H1 (cell line): ENCODE results near the gene AP2A1. TPM values are rescaled to one million over a fixed set of nuclear protein-coding genes. Genes with fewer than 3 reads are reported as not detected.
A peak's percentile ranks its signal among the peaks of the same experiment; 100 is the strongest.

Experiments
- CTCF ChIA-PET: fragments of 300-600 bp; sonication (Branson Sonifier 250); formaldehyde crosslinking; loops from one replicate; lab custom pipeline; 2021; ENCODE audit not compliant: partially characterized antibody; lab: Charles Lee
- POLR2A ChIA-PET: fragments of 300-600 bp; sonication (Branson Sonifier 250); formaldehyde crosslinking; loops from one replicate; lab custom pipeline; 2021; ENCODE audit warnings: inconsistent platforms; ENCODE audit not compliant: partially characterized antibody; lab: Charles Lee
- DNase-seq, 2 experiments: peaks; one replicate each; pipeline versions ENCODE4 v3.0.0 to v3.0.0-alpha.2; 2010 to 2022; ENCODE audit warnings: low spot score in 2 of 2, low read depth in 1 of 2, mixed read lengths in 1 of 2
- FAIRE-seq: peaks from 2 replicates; lab custom pipeline; 2011; peaks lifted over from hg19 to GRCh38; lab: Jason Lieb, UNC
- H2AFZ ChIP-seq: 2 replicates; pipeline ENCODE4 v1.8.1; 2012; ENCODE audit warnings: low read length, inconsistent platforms
- H2AK5ac ChIP-seq: 2 replicates; pipeline ENCODE4 v1.6.1; 2013; ENCODE audit warnings: low read depth, low read length
- H2BK120ac ChIP-seq: replicated peaks from 2 replicates; pipeline ENCODE3; 2013; ENCODE audit warnings: low read depth, low read length, inconsistent platforms
- H2BK12ac ChIP-seq: 2 replicates; pipeline ENCODE4 v1.6.1; 2013; ENCODE audit warnings: low read depth, low read length
- H2BK15ac ChIP-seq: 2 replicates; pipeline ENCODE4 v1.6.1; 2013; ENCODE audit warnings: low read length
- H2BK20ac ChIP-seq: 2 replicates; pipeline ENCODE4 v1.6.1; 2013; ENCODE audit warnings: low read length
- H2BK5ac ChIP-seq: 2 replicates; pipeline ENCODE4 v1.6.1; 2013; ENCODE audit warnings: low read depth, low read length
- H3K14ac ChIP-seq: 2 replicates; pipeline ENCODE4 v1.6.1; 2013; ENCODE audit warnings: inconsistent platforms; ENCODE audit not compliant: insufficient read length
- H3K18ac ChIP-seq: 2 replicates; pipeline ENCODE4 v1.6.1; 2013; ENCODE audit warnings: low read length; ENCODE audit errors: extremely low read depth
- H3K23ac ChIP-seq: 2 replicates; pipeline ENCODE4 v1.6.1; 2013; ENCODE audit warnings: inconsistent platforms; ENCODE audit not compliant: insufficient read length
- H3K23me2 ChIP-seq: 2 replicates; pipeline ENCODE4 v1.6.1; 2013; ENCODE audit warnings: low read depth, low read length
- H3K27ac ChIP-seq: 2 replicates; pipeline ENCODE4 v1.6.1; 2011; ENCODE audit warnings: low read depth, low read length, inconsistent platforms
- H3K27me3 ChIP-seq, 4 experiments: replicated peaks in 1 of 4; 1 replicate in 1 of 4; 2 replicates in 3 of 4; pipeline versions ENCODE4 v1.6.1 to v1.8.1; 2011 to 2013; ENCODE audit warnings: low read length in 3 of 4, mild to moderate bottlenecking in 3 of 4, inconsistent platforms in 2 of 4, mixed read lengths in 2 of 4, moderate library complexity in 1 of 4; ENCODE audit not compliant: control insufficient read depth in 3 of 4, insufficient read depth in 3 of 4; ENCODE audit errors: extremely low read depth in 1 of 4
- H3K36me3 ChIP-seq, 4 experiments: 2 replicates each; pipeline versions ENCODE4 v1.6.1 to v1.8.1; 2011 to 2013; ENCODE audit warnings: mild to moderate bottlenecking in 4 of 4, low read length in 3 of 4, moderate library complexity in 2 of 4, control low read depth in 1 of 4, inconsistent platforms in 1 of 4; ENCODE audit not compliant: insufficient read depth in 4 of 4, control insufficient read depth in 2 of 4
- H3K4ac ChIP-seq: replicated peaks from 2 replicates; pipeline ENCODE3; 2013; ENCODE audit warnings: low read length, low read depth, mixed read lengths, inconsistent platforms; ENCODE audit not compliant: insufficient read length
- H3K4me1 ChIP-seq, 4 experiments: replicated peaks in 1 of 4; 1 replicate in 1 of 4; 2 replicates in 3 of 4; pipeline versions ENCODE4 v1.6.1 to v1.8.1; 2011 to 2013; ENCODE audit warnings: low read length in 3 of 4, inconsistent platforms in 2 of 4, mixed read lengths in 1 of 4; ENCODE audit not compliant: insufficient read depth in 4 of 4, control insufficient read depth in 3 of 4
- H3K4me2 ChIP-seq, 2 experiments: 2 replicates each; pipeline versions ENCODE4 v1.6.1 to v1.8.1; 2011 to 2013; ENCODE audit warnings: low read depth in 2 of 2, low read length in 2 of 2, control low read depth in 1 of 2, inconsistent platforms in 1 of 2, mild to moderate bottlenecking in 1 of 2; ENCODE audit not compliant: insufficient read depth in 1 of 2
- H3K4me3 ChIP-seq, 4 experiments: fragments of 200-600, 300-600 bp in 1 of 4; sonication (generic), shearing (Covaris generic), sonication (Bioruptor Twin) in 1 of 4; 2 replicates each; pipeline versions ENCODE4 v1.5.1 to v1.8.1; 2011 to 2016; ENCODE audit warnings: low read length in 4 of 4, low read depth in 3 of 4, control low read depth in 2 of 4, inconsistent platforms in 2 of 4, mild to moderate bottlenecking in 2 of 4, mixed read lengths in 1 of 4, moderate library complexity in 1 of 4; ENCODE audit not compliant: insufficient read depth in 2 of 4; ENCODE audit errors: extremely low read depth in 1 of 4
- H3K56ac ChIP-seq: replicated peaks from 2 replicates; pipeline ENCODE3; 2013; ENCODE audit warnings: low read depth, mild to moderate bottlenecking, mixed read lengths, low read length, inconsistent platforms; ENCODE audit not compliant: insufficient read length
- H3K79me1 ChIP-seq: 2 replicates; pipeline ENCODE4 v1.6.1; 2013; ENCODE audit warnings: low read depth, low read length, control low read depth
- H3K79me2 ChIP-seq, 2 experiments: 2 replicates each; pipeline versions ENCODE4 v1.6.1 to v1.8.1; 2012 to 2013; ENCODE audit warnings: low read length in 2 of 2, mild to moderate bottlenecking in 2 of 2, inconsistent platforms in 1 of 2; ENCODE audit not compliant: insufficient read depth in 2 of 2, control insufficient read depth in 1 of 2
- H3K9ac ChIP-seq, 4 experiments: replicated peaks in 1 of 4; 1 replicate in 1 of 4; 2 replicates in 3 of 4; pipeline versions ENCODE4 v1.6.1 to v1.8.1; 2011 to 2013; ENCODE audit warnings: low read depth in 3 of 4, low read length in 3 of 4, control low read depth in 2 of 4, mild to moderate bottlenecking in 2 of 4, moderate library complexity in 2 of 4, inconsistent platforms in 1 of 4; ENCODE audit errors: extremely low read depth in 1 of 4
- H3K9me3 ChIP-seq, 2 experiments: 2 replicates each; pipeline versions ENCODE4 v1.6.1 to v1.8.1; 2012 to 2013; ENCODE audit warnings: mild to moderate bottlenecking in 2 of 2, moderate library complexity in 2 of 2, control low read depth in 1 of 2, inconsistent platforms in 1 of 2, low read depth in 1 of 2, low read length in 1 of 2, mixed read lengths in 1 of 2; ENCODE audit not compliant: insufficient read depth in 2 of 2
- H4K20me1 ChIP-seq, 2 experiments: replicated peaks in 1 of 2; 2 replicates each; pipeline versions ENCODE3 to v1.8.1; 2011 to 2013; ENCODE audit warnings: inconsistent platforms in 2 of 2, low read length in 2 of 2, mild to moderate bottlenecking in 1 of 2; ENCODE audit not compliant: insufficient read depth in 2 of 2, control insufficient read depth in 1 of 2
- H4K5ac ChIP-seq: 2 replicates; pipeline ENCODE4 v1.6.1; 2013; ENCODE audit warnings: low read length, low read depth, mixed read lengths, inconsistent platforms; ENCODE audit not compliant: insufficient read length
- H4K8ac ChIP-seq: 2 replicates; pipeline ENCODE4 v1.8.0; 2013; ENCODE audit warnings: mild to moderate bottlenecking, moderate library complexity, low read length, inconsistent platforms; ENCODE audit not compliant: insufficient read depth; ENCODE audit errors: extremely low read depth
- H4K91ac ChIP-seq: replicated peaks from 2 replicates; pipeline ENCODE3; 2013; ENCODE audit warnings: low read length, mixed read lengths, inconsistent platforms; ENCODE audit not compliant: insufficient read length
- KDM1A ChIP-seq: fragments of 200-600, 300-600 bp; sonication (generic); IDR thresholded peaks from 2 replicates; pipeline ENCODE4 v1.7.1; 2016; ENCODE audit warnings: mild to moderate bottlenecking, low read length, borderline replicate concordance
- NRF1 ChIP-seq: IDR thresholded peaks from 2 replicates; pipeline ENCODE4 v1.6.1; 2011; ENCODE audit warnings: mild to moderate bottlenecking, low read depth, low read length, improper control_type of control experiment
- TCF12 ChIP-seq: IDR thresholded peaks from 2 replicates; pipeline ENCODE4 v1.6.1; 2011; ENCODE audit warnings: low read depth, mild to moderate bottlenecking, low read length
- WGBS, 2 experiments: shearing (Covaris generic) in 1 of 2; methylation state at CpG; one replicate each; pipeline versions ENCODE4 v1.1.6 to v1.1.7; 2013 to 2015; ENCODE audit warnings: low lambda C conversion rate in 2 of 2, mixed read lengths in 2 of 2, inconsistent platforms in 1 of 2, low coverage in 1 of 2, missing lambda C conversion rate in 1 of 2; ENCODE audit not compliant: insufficient replicate concordance in 2 of 2, insufficient coverage in 1 of 2, insufficient read length in 1 of 2; ENCODE audit errors: extremely low coverage in 1 of 2, missing lambda C conversion rate in 1 of 2; 5-methylcytosine and 5-hydroxymethylcytosine counted together
- polyA plus RNA-seq, 7 experiments: library from polyadenylated mRNA; depleted of rRNA in 3 of 7; stranded (reverse) in 5 of 7; unstranded in 2 of 7; fragments of >200 nt in 5 of 7; fragments of 200-250 nt in 2 of 7; gene quantifications; 1 replicate in 5 of 7; 2 replicates in 1 of 7; 4 replicates in 1 of 7; pipeline versions ENCODE4 v1.2.1 to v1.2.3, GENCODE V29; 2011 to 2013; ENCODE audit warnings: missing spikeins in 2 of 7, mixed read lengths in 2 of 7
- total RNA-seq: library from RNA; stranded (reverse); fragmentation: NEBNext Ultra II Directional; extraction: Animal tissue kit (Norgen Biotek cat#: 25700); gene quantifications from 2 replicates; pipeline ENCODE4 v1.2.1, GENCODE V29; 2021

The AP2A1 gene
- total and polyA plus RNA-seq, 2 of the 8 experiments (the other 6 are each of a cell fraction or from before 2014, with no cell fraction given) = 105 to 106 TPM

DNA sequence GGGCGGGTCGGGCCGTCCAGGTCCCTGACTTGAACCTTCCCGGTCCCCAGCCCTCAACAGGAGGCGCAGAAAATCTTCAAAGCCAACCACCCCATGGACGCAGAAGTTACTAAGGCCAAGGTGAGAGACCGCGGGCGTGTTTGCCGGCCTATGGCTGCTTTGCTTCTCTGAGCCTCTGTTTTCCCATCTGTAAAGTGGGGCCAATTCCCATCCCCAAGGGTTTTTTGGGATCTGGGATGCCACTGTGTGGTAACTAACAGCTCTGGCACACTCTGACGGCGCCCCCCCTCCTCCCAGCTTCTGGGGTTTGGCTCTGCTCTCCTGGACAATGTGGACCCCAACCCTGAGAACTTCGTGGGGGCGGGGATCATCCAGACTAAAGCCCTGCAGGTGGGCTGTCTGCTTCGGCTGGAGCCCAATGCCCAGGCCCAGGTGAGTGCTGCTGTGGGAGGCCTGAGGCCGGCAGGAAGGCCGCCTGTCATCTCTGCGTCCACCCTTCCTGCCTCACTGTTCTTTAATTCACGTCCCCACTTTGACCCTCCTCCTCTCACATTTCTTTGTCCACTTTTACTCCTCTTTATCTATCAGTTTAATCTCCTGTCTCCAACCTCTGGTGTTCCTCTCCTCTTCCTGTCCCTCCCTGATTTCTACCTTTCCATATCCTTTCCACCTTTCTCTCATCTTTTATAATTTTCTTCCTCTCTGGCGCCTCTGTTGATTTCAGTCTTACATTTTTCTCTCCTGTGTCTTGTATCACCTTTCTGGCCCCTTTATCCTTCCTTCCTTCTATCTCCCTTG, 39.2 kb downstream of the AP2A1 start:
- ChIA-PET CTCF (interaction anchor here (0.8 to 2.6 kb wide), 14 partner anchors 10 to 259 kb away, joined by 3 to 19 read pairs (median 4); partner anchors contain the start of genes AP2A1 and CPT1C), POLR2A (interaction anchor here (0.8 to 2.2 kb wide), 15 partner anchors 13 to 167 kb away, joined by 3 to 10 read pairs (median 4); partner anchors contain the start of genes ADM5, AP2A1, CPT1C and PRMT1)
- H2AFZ ChIP-seq = no peak overlapping the region
- H4K91ac ChIP-seq = no peak overlapping the region
- H4K5ac ChIP-seq = no peak overlapping the region
- no peak overlapping the region for H3K4me3 ChIP-seq
- H3K4me2 ChIP-seq = no peak overlapping the region
- H3K27me3 ChIP-seq = no peaks in the 10 kb centered on the region
- no peak overlapping the region for H2BK120ac ChIP-seq
- H3K4me1 ChIP-seq = peaks cover 4 to 27% (median 17%) of the 10 kb centered on the region in 4 experiments
- H3K79me1 ChIP-seq = no peaks in the 10 kb centered on the region; the same call in 1 of the 2 replicates
- H3K23me2 ChIP-seq = peaks cover 4% of the 10 kb centered on the region; the same call in 1 of the 2 replicates
- H3K79me2 ChIP-seq = no peaks in the 10 kb centered on the region
- H2BK15ac ChIP-seq = no peak overlapping the region
- H3K18ac ChIP-seq = no peak overlapping the region
- H3K27ac ChIP-seq = no peak overlapping the region
- no peak overlapping the region for H3K23ac ChIP-seq
- peaks cover 2 to 12% (median 5%) of the 10 kb centered on the region in 4 experiments; a peak in 6 of 8 replicates for H3K36me3 ChIP-seq
- H4K20me1 ChIP-seq = peaks cover 0 to 11% of the 10 kb centered on the region in 2 experiments
- H3K4ac ChIP-seq = no peak overlapping the region
- no peak overlapping the region for H2BK5ac ChIP-seq
- 90% methylated on average over 14 of the region's 20 CpGs; no CpG with 5 or more reads in 1 of the 2 experiments for WGBS, 2 experiments
- H3K9me3 ChIP-seq = no peaks in the 10 kb centered on the region
- H2AK5ac ChIP-seq = no peak overlapping the region
- no peak overlapping the region for H2BK20ac ChIP-seq
- H3K14ac ChIP-seq = no peak overlapping the region
- H3K56ac ChIP-seq = no peak overlapping the region
- no peak overlapping the region for H2BK12ac ChIP-seq
- peak; percentile 95; the same call in 1 of the 2 replicates for TF ChIP-seq KDM1A
- no peak for TF ChIP-seq NRF1
- no peak for TF ChIP-seq TCF12
- FAIRE-seq = no peak
- peak overlapping the region; percentile 35; the same call in 1 of the 2 replicates for H4K8ac ChIP-seq
- no peak overlapping the region for H3K9ac ChIP-seq
- DNase-seq = no peak
